ENCODE results near the gene PDK1. TPM values are rescaled to one million over a fixed set of nuclear protein-coding genes. Genes with fewer than 3 reads are reported as not detected.

The PDK1 gene
- 19.4 and 40.1 TPM in 2 replicates for total RNA-seq

DNA sequence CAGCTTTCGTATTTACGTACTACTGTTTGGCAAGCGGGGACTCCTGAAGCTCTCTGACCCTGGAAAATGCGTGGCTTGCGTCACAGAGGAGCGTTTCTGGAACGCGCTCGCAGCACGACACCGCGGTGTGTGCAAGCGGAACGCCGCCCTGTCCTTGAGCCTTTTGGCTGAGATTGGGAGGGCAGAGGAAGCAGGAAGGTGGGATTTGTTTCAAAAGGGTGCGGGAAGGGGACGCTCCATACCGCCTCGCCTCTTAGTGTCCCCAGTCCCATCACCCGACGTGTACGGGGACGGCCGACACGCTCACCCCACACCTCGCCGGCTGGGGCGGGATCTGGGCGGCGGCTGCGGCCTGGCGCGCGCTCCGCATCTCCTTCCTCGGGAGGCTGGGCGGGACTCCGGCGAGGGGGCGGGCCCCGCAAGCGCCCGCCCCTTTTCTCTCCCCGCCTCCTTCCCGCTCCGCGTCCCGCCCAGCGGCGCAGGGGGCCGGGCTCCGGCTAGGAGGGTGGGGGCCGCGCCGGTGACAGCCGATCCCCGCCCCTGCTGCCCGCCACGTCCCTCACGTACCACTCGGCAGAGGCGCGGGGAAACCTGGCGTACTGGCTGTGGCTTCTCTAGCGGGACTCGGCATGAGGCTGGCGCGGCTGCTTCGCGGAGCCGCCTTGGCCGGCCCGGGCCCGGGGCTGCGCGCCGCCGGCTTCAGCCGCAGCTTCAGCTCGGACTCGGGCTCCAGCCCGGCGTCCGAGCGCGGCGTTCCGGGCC lies at the start of gene PDK1:
PDK1 (plus strand) TSS at position 569 of the 762 bp plus-strand sequence; CDS start at position 630, 61 bp downstream.

Other genes with a start within 250 kb of the PDK1 start
- 6.8 TPM in 2 replicates for gene ITGA6, start 128.5 kb upstream of the PDK1 start, total RNA-seq
- gene RAPGEF4, start 179.8 kb downstream of the PDK1 start, total RNA-seq = 4.7 and 12.2 TPM in 2 replicates